Lower leg skin (tissue), 4 donors: ENCODE measurements around the gene CAMK2N2. TPM values are rescaled to one million over a fixed set of nuclear protein-coding genes. Genes with fewer than 3 reads are reported as not detected.

ENCODE experiments used
- DNase-seq, 2 donors: peaks; one replicate each; pipeline ENCODE4 v3.0.0-alpha.2; 2019; ENCODE audit warnings: low spot score in 2 of 2
- H3K4me3 ChIP-seq: fragments of 200-600 bp; sonication (generic); 2 replicates; pipeline ENCODE4 v1.5.1; 2017; ENCODE audit warnings: mild to moderate bottlenecking, low read depth; ENCODE audit not compliant: poor library complexity, severe bottlenecking
- POLR2A ChIP-seq, 2 donors: fragments of 450-650 bp; IDR thresholded peaks; one replicate each; pipeline ENCODE4 v1.6.1; 2016 to 2017; ENCODE audit warnings: antibody characterized with exemption in 2 of 2, mild to moderate bottlenecking in 1 of 2, moderate library complexity in 1 of 2
- WGBS, 2 donors: methylation state at CpG; one replicate each; pipeline ENCODE4 v1.1.5; 2018; 5-methylcytosine and 5-hydroxymethylcytosine counted together
- intact Hi-C: fragments of 100-400 bp; cut with DNase I; formaldehyde crosslinking; loops from one replicate; pipeline ENCODE4 v1.15.0; 2023; ENCODE audit warnings: low total_unique reads
- microRNA counts, 2 donors: library from miRNA; unstranded; fragments of <30 nt; microRNA quantifications; one replicate each; lab custom pipeline; 2016
- microRNA-seq, 2 donors: library from miRNA; unstranded; fragments of <30 nt; microRNA quantifications; one replicate each; pipeline ENCODE4, GENCODE V29; 2016; ENCODE audit warnings: borderline replicate concordance in 2 of 2, borderline number of aligned reads in 1 of 2
- total RNA-seq, 4 donors: library from RNA; depleted of rRNA; stranded (reverse); fragments of >200 nt; gene quantifications; one replicate each; pipeline ENCODE4 v1.1.0, GENCODE V29; 2016
- TF ChIP-seq, protein P1 (sequence below), 3 donors: fragments of 450-650 bp; IDR thresholded peaks; one replicate each; pipeline ENCODE4 v1.5.1; 2016; ENCODE audit warnings: antibody characterized with exemption in 3 of 3, mild to moderate bottlenecking in 3 of 3, moderate library complexity in 2 of 3

Gene CAMK2N2
- total RNA-seq, 4 donors from 2014 or later: not detected

DNA sequence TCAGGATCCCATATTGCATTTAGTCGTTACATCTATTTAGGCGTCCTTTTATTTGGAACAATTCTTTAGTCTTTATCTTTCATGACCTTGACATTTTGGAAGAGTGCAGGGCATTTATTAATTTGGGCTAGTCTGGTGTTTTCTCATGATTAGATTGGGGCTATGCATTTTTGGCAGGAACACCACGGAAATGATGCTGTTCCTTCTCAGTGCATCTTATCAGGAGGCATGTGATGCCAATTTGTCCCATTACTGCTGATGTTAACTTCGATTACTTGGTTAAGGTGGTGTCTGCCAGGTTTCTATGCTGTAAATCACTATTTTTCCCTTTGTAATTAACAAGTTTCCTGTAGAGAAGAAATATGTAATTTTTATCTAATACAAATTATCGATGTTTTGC lies 50.1 kb downstream of the CAMK2N2 start:
- TF ChIP-seq, protein P1, sequence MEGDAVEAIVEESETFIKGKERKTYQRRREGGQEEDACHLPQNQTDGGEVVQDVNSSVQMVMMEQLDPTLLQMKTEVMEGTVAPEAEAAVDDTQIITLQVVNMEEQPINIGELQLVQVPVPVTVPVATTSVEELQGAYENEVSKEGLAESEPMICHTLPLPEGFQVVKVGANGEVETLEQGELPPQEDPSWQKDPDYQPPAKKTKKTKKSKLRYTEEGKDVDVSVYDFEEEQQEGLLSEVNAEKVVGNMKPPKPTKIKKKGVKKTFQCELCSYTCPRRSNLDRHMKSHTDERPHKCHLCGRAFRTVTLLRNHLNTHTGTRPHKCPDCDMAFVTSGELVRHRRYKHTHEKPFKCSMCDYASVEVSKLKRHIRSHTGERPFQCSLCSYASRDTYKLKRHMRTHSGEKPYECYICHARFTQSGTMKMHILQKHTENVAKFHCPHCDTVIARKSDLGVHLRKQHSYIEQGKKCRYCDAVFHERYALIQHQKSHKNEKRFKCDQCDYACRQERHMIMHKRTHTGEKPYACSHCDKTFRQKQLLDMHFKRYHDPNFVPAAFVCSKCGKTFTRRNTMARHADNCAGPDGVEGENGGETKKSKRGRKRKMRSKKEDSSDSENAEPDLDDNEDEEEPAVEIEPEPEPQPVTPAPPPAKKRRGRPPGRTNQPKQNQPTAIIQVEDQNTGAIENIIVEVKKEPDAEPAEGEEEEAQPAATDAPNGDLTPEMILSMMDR (IDR thresholded peaks at IDR 0.05): no peak
- TF ChIP-seq POLR2A (IDR thresholded peaks at IDR 0.05): no peak
- intact Hi-C loops: no loop called here
- 66 to 71% methylated on average over 5 of the region's 5 CpGs for WGBS, 2 donors
- DNase-seq: no peak
- no peak overlapping the region for H3K4me3 ChIP-seq

MicroRNA genes within 50 kb of the gene (microRNA counts, 767-probe panel; counts per million panel counts)
- microRNA hsa-miR-1224-3p (lab: Ali Mortazavi, UCI) (0 to 358 counts per million in 2 donors), microRNA hsa-miR-1224-5p (lab: Ali Mortazavi, UCI) (0 to 358 counts per million in 2 donors)

Small RNA genes within 50 kb of the gene (microRNA-seq; reads per million reads assigned to microRNA genes)
- 0 to 0.68 reads per million in 2 donors for gene MIR1224

Other genes with a start within 250 kb of the CAMK2N2 start
- 10 to 100 TPM in 3 of 4 donors, 1 to 10 TPM in 1; 8.9 to 14.3 (median 11.9) TPM for gene ABCC5, start 243.7 kb downstream of the CAMK2N2 start, total RNA-seq
- gene HTR3D, start 229.8 kb downstream of the CAMK2N2 start, total RNA-seq: not detected
- gene HTR3C, start 208.5 kb downstream of the CAMK2N2 start, total RNA-seq: not detected
- gene HTR3E, start 164.5 kb downstream of the CAMK2N2 start, total RNA-seq: not detected
- gene EIF2B5, start 126.2 kb downstream of the CAMK2N2 start, total RNA-seq: 10 to 100 TPM; 36.5 to 52.5 (median 40.1) TPM
- gene DVL3, start 106.2 kb downstream of the CAMK2N2 start, total RNA-seq: 10 to 100 TPM; 37.9 to 81.9 (median 42.4) TPM
- gene AP2M1, start 86.7 kb downstream of the CAMK2N2 start, total RNA-seq: 100 to 1,000 TPM; 109 to 168 (median 122) TPM
- 10 to 100 TPM; 47.6 to 62.9 (median 53.6) TPM for gene ABCF3, start 75.4 kb downstream of the CAMK2N2 start, total RNA-seq
- not detected for gene VWA5B2, start 32.0 kb downstream of the CAMK2N2 start, total RNA-seq
- gene ALG3, start 12.6 kb downstream of the CAMK2N2 start, total RNA-seq: 10 to 100 TPM; 41.7 to 53.6 (median 46.2) TPM
- 1 to 10 TPM; 4.3 to 7.7 (median 6.1) TPM for gene EEF1AKMT4, start 11.9 kb downstream of the CAMK2N2 start, total RNA-seq
- not detected for gene ECE2, start 14.5 kb upstream of the CAMK2N2 start, total RNA-seq
- gene PSMD2, start 37.7 kb upstream of the CAMK2N2 start, total RNA-seq: 100 to 1,000 TPM; 194 to 263 (median 211) TPM
- gene EIF4G1, start 53.1 kb upstream of the CAMK2N2 start, total RNA-seq: 100 to 1,000 TPM; 418 to 445 (median 433) TPM
- 10 to 100 TPM; 60.3 to 81.7 (median 66.9) TPM for gene FAM131A, start 76.0 kb upstream of the CAMK2N2 start, total RNA-seq
- gene CLCN2, start 100.1 kb upstream of the CAMK2N2 start, total RNA-seq: 1 to 10 TPM; 1.7 to 6.0 (median 4.0) TPM
- gene POLR2H, start 100.2 kb upstream of the CAMK2N2 start, total RNA-seq: 10 to 100 TPM; 54.7 to 95.9 (median 66.8) TPM
- gene THPO, start 116.7 kb upstream of the CAMK2N2 start, total RNA-seq: 1 to 10 TPM in 1 of 4 donors, under 1 TPM in 2, not detected in 1; 0.36 to 1.3 (median 0.37) TPM
- 1 to 10 TPM; 3.3 to 5.2 (median 4.3) TPM for gene CHRD, start 118.5 kb upstream of the CAMK2N2 start, total RNA-seq